Esophagus muscularis mucosa (tissue), 4 donors: Measurements from ENCODE around the gene ABCD3. TPM values are rescaled to one million over a fixed set of nuclear protein-coding genes. Genes with fewer than 3 reads are reported as not detected.
"Not testable (repeated sequence)": the region's sequence is repeated elsewhere in the genome, so short reads cannot be mapped to it uniquely, and the experiment has no call there.

Experiments
- DNase-seq: peaks from one replicate; pipeline ENCODE4 v3.0.0-alpha.2; 2017; ENCODE audit errors: extremely low spot score
- H3K27ac ChIP-seq, 4 donors: fragments of 200-600 bp; sonication (generic); replicated peaks in 1 of 4; 1 replicate in 3 of 4; 2 replicates in 1 of 4; pipeline ENCODE4 v1.5.1; 2016 to 2019; ENCODE audit warnings: mild to moderate bottlenecking in 1 of 4
- H3K27me3 ChIP-seq, 4 donors: fragments of 200-600 bp; sonication (generic); one replicate each; pipeline versions ENCODE4 v1.5.1 to v1.6.0; 2016 to 2019
- H3K36me3 ChIP-seq, 4 donors: fragments of 200-600 bp; sonication (generic); one replicate each; pipeline ENCODE4 v1.5.1; 2016 to 2019
- H3K4me1 ChIP-seq, 4 donors: fragments of 200-600 bp; sonication (generic); one replicate each; pipeline ENCODE4 v1.5.1; 2016 to 2019
- H3K4me3 ChIP-seq, 4 donors: fragments of 200-600 bp; sonication (generic); 1 replicate in 2 of 4; 2 replicates in 2 of 4; pipeline ENCODE4 v1.5.1; 2016 to 2019; ENCODE audit warnings: mild to moderate bottlenecking in 4 of 4, moderate library complexity in 1 of 4
- H3K9me3 ChIP-seq, 4 donors: fragments of 200-600 bp; sonication (generic); 1 replicate in 3 of 4; 2 replicates in 1 of 4; pipeline ENCODE4 v1.5.1; 2016 to 2019
- CTCF ChIP-seq, 3 experiments: fragments of 200-600 bp in 2 of 3; fragments of 450-650 bp in 1 of 3; sonication (generic) in 2 of 3; IDR thresholded peaks; one replicate each; pipeline ENCODE4 v1.5.1; 2017 to 2019; ENCODE audit warnings: antibody characterized with exemption in 3 of 3, mild to moderate bottlenecking in 2 of 3, moderate library complexity in 1 of 3
- EP300 ChIP-seq: sonication (generic); formaldehyde crosslinking; IDR thresholded peaks from one replicate; pipeline ENCODE4 v1.6.1; 2017; ENCODE audit warnings: antibody characterized with exemption
- POLR2A ChIP-seq: fragments of 450-650 bp; IDR thresholded peaks from one replicate; pipeline ENCODE4 v1.6.1; 2017; ENCODE audit warnings: antibody characterized with exemption, moderate library complexity, mild to moderate bottlenecking, low read depth
- POLR2AphosphoS5 ChIP-seq, 2 donors: sonication (generic); formaldehyde crosslinking; IDR thresholded peaks; one replicate each; pipeline ENCODE4 v1.6.1; 2017; ENCODE audit warnings: antibody characterized with exemption in 2 of 2
- WGBS: methylation state at CpG from one replicate; pipeline ENCODE4 v1.1.5; 2018; 5-methylcytosine and 5-hydroxymethylcytosine counted together
- intact Hi-C: fragments of 100-400 bp; cut with DNase I; formaldehyde crosslinking; loops from one replicate; pipeline ENCODE4 v1.15.1; 2023
- total RNA-seq, 4 donors: library from RNA; depleted of rRNA; stranded (reverse); fragments of >200 nt; gene quantifications; one replicate each; pipeline versions ENCODE4 v1.1.0 to v1.2.1, GENCODE V29; 2016

Gene ABCD3
- total RNA-seq, 4 donors from 2014 or later = 25.0 to 59.4 (median 27.9) TPM

GRCh38 chr1:94433866-94434265 is 15.7 kb downstream of the ABCD3 start:
- Histone ChIP-seq H3K4me1 (peaks cover 0 to 14% (median 2%) of the 10 kb centered on the region in 4 donors), H3K27ac (no peak overlapping the region), H3K4me3 (no peak overlapping the region), H3K27me3 (no peaks in the 10 kb centered on the region), H3K9me3 (peaks cover 0 to 6% (median 0%) of the 10 kb centered on the region in 4 donors), H3K36me3 (no peaks in the 10 kb centered on the region)
- 98% methylated on average over 2 of the region's 2 CpGs for WGBS
- no peak for TF ChIP-seq CTCF (IDR thresholded peaks at IDR 0.05)
- TF ChIP-seq EP300 = no peak
- intact Hi-C loops = no loop called here
- DNase-seq = no peak

- no peak for DNase-seq
- Histone ChIP-seq H3K4me3 (no peak overlapping the region), H3K36me3 (no peaks in the 10 kb centered on the region), H3K4me1 (peaks cover 0 to 9% (median 5%) of the 10 kb centered on the region in 4 donors), H3K27me3 (no peaks in the 10 kb centered on the region), H3K9me3 (peaks cover 0 to 6% (median 0%) of the 10 kb centered on the region in 4 donors), H3K27ac (no peak overlapping the region)
- no peak for TF ChIP-seq POLR2A
- no peak for TF ChIP-seq CTCF (IDR thresholded peaks at IDR 0.05)
- no peak for TF ChIP-seq EP300
- TF ChIP-seq POLR2AphosphoS5 (IDR thresholded peaks at IDR 0.05) = no peak
- WGBS = 100% methylated on average over 2 of the region's 2 CpGs
- intact Hi-C loops = no loop called here
These were observed 16.3 kb downstream of the ABCD3 start for GRCh38 chr1:94434365-94435045.

GRCh38 chr1:94438692-94439276 is 20.6 kb downstream of the ABCD3 start:
- no peak for TF ChIP-seq POLR2A
- no peak for TF ChIP-seq EP300
- no peak for TF ChIP-seq POLR2AphosphoS5 (IDR thresholded peaks at IDR 0.05)
- no peak for TF ChIP-seq CTCF (IDR thresholded peaks at IDR 0.05)
- Histone ChIP-seq H3K27me3 (no peaks in the 10 kb centered on the region), H3K4me3 (no peak overlapping the region), H3K4me1 (peaks cover 0 to 9% (median 4%) of the 10 kb centered on the region in 4 donors), H3K9me3 (peaks cover 0 to 6% (median 2%) of the 10 kb centered on the region in 4 donors), H3K36me3 (no peaks in the 10 kb centered on the region), H3K27ac (no peak overlapping the region)
- WGBS = 88% methylated on average over 2 of the region's 2 CpGs
- intact Hi-C loops = no loop called here
- DNase-seq = no peak

GRCh38 chr1:94440088-94440487 is 21.9 kb downstream of the ABCD3 start:
- Histone ChIP-seq H3K4me1 (peaks cover 0 to 9% (median 3%) of the 10 kb centered on the region in 4 donors), H3K27ac (no peak overlapping the region), H3K4me3 (no peak overlapping the region), H3K27me3 (no peaks in the 10 kb centered on the region), H3K36me3 (no peaks in the 10 kb centered on the region), H3K9me3 (peaks cover 0 to 9% (median 2%) of the 10 kb centered on the region in 4 donors)
- no peak for DNase-seq
- no peak for TF ChIP-seq EP300
- no peak for TF ChIP-seq POLR2A
- no peak for TF ChIP-seq POLR2AphosphoS5 (IDR thresholded peaks at IDR 0.05)
- peak in 1 of 3 experiments; percentile 2 for TF ChIP-seq CTCF (IDR thresholded peaks at IDR 0.05)
- intact Hi-C loops = no loop called here
- WGBS = 100% methylated on average over 1 of the region's 1 CpG

GRCh38 chr1:94443067-94443466 is 24.9 kb downstream of the ABCD3 start:
- H3K27me3 ChIP-seq, H3K4me3 ChIP-seq, H3K36me3 ChIP-seq, H3K27ac ChIP-seq, H3K9me3 ChIP-seq, intact Hi-C loops, DNase-seq, H3K4me1 ChIP-seq: not testable (repeated sequence)

GRCh38 chr1:94444819-94445218 is 26.6 kb downstream of the ABCD3 start:
- H3K4me1 ChIP-seq, intact Hi-C loops, DNase-seq, H3K4me3 ChIP-seq, H3K27me3 ChIP-seq, H3K36me3 ChIP-seq, H3K27ac ChIP-seq: not testable (repeated sequence)
- H3K9me3 ChIP-seq = peaks cover 0 to 22% (median 13%) of the 10 kb centered on the region in 4 donors
- 100% methylated on average over 3 of the region's 3 CpGs for WGBS

GRCh38 chr1:94445733-94446132 is 27.5 kb downstream of the ABCD3 start:
- Histone ChIP-seq H3K9me3 (peaks cover 0 to 31% (median 21%) of the 10 kb centered on the region in 4 donors), H3K36me3 (peaks cover 17 to 18% (median 18%) of the 10 kb centered on the region in 4 donors)
- 97% methylated on average over 8 of the region's 8 CpGs for WGBS
- H3K4me3 ChIP-seq, intact Hi-C loops, DNase-seq, H3K27ac ChIP-seq, H3K27me3 ChIP-seq, H3K4me1 ChIP-seq: not testable (repeated sequence)

GRCh38 chr1:94446177-94446576 is 28.0 kb downstream of the ABCD3 start:
- H3K27me3 ChIP-seq, DNase-seq, intact Hi-C loops, H3K4me3 ChIP-seq, H3K4me1 ChIP-seq, H3K27ac ChIP-seq: not testable (repeated sequence)
- peaks cover 0 to 33% (median 23%) of the 10 kb centered on the region in 4 donors for H3K9me3 ChIP-seq
- H3K36me3 ChIP-seq = peaks cover 17 to 23% (median 19%) of the 10 kb centered on the region in 4 donors
- WGBS = 96% methylated on average over 6 of the region's 6 CpGs
